ENCODE data around the gene ANKDD1B.
"Not testable (repeated sequence)": the region's sequence is repeated elsewhere in the genome, so short reads cannot be mapped to it uniquely, and the experiment has no call there.

ANKDD1B gene

DNA sequence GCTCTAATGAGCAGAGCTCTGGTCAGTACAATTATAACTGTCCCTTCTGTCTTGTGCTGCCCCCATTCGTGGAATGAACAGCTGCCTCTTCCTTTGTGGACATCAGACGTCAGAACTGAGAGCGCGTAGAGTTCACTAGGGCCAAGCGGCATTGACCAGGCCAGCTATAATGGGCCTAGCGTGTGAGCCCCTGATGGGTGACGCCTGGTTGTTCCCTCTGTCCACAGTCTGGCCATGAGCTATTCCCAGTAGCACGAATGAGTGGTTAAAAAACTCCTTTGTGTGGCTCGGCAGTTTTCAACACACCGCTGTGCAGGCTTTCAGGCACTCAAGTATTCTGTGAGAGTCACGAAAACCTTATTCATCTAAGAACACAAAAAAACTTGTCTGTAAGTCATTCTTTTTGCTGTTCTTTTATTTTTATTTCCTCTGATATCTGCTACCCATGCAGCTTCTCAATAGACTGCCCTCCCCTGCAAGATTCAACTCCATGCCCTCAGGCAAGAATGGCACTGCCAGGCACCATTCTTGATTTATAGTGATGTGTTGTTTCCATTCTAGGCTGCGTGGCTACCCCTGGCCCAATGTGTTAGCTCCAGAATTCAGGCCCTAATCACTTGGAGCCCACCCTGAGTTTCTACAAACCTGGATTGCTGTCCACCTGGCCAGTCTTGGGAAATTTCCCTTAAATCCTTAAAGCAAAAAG, 52.5 kb downstream of the ANKDD1B start:
- no peak for DNase-seq

DNA sequence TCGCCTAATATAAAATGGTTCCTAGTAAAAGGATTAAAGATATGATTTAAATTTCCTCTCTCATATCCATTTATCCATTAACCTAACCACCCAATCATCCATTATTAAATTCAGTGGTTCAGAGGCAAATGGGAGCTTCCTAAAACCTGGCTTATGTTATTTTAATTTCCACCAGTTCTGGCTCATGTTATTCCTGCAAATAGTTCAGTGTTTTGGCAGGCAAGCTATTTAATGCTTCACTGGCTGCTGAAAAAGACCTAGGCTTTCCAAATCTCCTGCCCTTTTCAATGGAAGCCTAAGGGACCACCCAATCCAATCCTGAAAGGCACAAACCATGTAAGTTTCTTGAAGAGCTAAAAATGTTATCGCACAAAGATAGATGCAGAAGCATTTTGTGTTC, 53.7 kb downstream of the ANKDD1B start:
- no peak for DNase-seq

DNA sequence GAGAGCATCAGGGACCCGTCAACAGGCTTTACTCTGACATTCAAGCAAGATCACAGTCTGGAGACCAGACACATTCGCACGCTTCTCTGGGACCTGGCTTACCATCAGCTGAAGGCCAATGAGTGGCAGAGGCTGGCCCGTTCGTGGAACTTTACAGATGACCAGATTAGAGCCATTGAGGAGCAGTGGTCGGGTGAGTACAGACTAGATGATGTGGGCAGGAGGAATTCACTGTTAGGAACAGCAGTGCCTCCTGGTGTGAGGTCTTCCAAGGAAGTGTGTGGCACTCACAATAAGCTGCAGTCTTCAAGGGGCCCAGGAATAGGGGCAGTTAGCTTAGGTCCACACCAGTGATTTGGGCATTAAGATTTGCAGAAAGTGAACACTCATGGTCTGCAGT, 55.5 kb downstream of the ANKDD1B start:
- no peak for DNase-seq

DNA sequence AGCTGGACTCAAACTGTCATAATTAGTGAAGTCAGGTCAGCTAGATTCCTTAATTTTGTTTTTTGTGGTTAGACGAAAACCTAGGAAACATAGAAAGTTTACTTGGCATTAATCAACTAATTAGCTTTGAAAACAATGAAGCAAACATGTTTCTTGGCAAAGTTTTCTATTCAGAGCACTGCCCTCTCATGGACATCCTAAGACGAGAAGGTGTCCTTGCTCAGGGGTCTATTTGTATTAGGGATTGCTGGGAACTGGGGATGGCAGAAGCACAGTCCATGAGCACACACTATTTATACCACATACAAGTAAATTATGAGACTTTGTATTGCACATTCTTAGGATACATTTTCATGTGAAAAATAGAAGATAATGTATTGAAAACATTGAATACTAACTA, 56.3 kb downstream of the ANKDD1B start:
- DNase-seq, result no peak

DNA sequence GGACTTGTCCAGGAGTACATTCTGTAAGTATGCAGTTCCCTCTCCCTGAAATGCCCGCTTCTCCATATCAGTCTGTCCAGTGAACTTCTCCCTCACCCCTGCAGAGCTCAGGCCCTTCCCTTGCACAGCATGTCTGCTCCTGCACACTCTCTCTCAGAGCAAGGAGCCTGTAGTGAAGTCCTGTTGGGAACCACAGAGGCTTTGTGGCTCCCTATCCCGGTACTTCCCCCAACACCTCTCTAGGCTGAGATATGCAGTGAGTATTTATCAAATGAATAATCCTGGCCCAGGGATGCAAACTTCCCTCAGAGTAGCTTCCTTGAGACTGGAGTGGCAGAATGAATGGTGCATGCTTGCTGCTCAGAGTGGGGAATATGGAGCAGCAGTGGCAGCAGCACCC, 57.2 kb downstream of the ANKDD1B start:
- DNase-seq, result no peak

DNA sequence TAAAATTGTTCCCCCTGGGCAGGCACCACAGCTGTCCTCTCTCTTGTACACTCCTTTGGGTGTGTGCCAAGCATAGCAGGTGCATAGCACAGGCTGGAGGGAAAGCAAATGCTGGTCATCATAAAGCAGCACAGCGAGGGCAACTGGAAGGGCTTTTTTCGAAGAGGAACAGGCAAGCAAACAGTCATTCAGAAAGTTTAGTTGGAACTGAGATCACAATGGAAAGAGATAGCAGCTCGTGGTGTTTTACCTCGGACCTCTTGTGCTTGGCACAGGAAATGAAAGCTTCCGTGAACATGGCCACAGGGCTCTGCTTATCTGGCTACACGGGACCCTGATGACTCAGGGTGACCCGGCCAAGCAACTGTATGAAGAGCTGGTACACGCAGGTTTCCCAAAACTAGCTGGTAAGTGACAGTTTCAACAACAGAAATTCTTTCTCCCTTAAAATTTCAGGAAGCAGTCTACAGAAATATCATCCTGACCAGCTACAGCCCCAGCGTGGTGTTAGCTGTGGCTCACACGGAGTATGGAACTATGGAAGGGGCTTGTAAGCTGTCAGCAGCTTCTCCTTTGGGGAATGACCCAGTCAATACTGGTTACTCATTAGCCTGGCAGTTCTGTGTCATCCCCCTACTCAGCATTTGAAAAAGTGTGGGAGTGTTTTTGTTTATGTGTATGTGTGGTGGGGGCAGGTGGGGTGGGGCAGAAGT, 57.9 kb downstream of the ANKDD1B start:
- DNase-seq, result peak; percentile 90

DNA sequence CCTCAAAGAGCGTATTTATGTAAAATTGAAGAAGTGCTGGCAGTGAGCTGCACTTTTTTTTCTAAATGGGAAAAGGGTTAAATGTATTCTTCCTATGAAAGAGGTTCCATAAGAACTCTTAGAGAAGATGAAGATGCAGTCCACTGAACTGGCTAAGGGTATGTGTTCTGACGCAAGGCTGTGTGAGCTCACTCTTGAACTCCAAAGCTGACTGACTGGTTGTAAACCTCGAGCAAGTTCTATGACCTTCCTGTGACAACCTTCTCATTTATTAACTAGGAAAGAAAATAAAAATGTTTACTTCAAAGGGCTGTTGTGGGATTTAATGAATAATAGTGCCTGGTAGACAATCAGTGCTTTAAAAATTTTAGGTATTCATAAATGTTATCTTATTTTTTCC, 59.3 kb downstream of the ANKDD1B start:
- DNase-seq, result peak; percentile 17

DNA sequence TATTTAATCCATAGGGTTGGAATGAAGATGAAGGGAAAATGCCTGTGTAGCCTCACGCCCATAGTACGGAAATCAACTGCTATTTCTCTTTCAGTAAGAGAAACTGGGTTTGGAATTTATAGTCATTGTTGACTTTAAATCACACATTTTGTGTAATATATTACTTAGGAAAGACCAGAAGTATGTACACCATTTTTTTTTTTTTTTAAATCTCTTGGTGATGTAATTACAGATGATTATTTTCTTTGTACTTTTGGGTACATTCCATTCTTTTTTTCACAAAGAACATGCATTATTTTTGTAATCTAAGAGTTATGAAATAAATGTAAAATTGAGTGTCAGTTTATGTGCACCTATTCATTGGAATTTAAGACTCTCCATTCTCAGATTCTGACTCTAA, 60.3 kb downstream of the ANKDD1B start:
- no peak for DNase-seq

DNA sequence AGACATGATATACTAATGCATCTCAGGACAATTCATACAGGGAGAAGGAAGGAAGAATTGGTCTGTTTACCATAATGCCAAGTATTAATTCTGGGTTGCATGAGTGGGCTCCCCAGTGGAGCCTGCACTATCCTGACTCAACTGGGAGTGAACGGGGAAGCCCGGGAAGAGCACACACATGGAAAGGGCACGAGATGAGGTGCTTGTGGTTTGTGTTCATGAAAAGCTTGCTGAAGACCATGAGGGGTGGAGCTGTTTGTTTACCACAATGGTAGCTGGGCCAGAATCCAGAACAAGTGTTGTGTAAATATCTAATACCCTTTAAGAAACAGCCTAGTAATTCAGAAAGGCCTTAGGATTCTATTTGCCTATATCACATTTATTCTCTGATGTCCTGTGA, 61.4 kb downstream of the ANKDD1B start:
- no peak for DNase-seq

DNA sequence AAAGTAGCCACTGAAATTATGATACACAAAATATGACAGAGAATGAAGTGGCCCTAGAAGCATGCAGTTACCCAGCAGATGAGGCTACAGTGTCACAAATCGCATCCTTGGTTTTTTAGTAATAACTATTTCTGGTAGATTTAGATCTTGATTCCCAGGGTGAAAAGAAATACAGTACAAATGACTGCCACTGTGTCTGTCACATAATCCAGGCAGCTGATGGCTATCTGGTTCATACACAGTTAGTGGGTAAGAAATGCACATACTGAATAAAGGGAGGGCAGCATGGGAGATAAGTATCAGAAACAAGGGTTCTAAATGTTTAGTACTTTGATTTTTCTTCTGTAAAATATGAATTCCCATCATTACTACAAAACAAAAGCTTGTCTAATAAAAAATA, 64.5 kb downstream of the ANKDD1B start:
- no peak for DNase-seq

DNA sequence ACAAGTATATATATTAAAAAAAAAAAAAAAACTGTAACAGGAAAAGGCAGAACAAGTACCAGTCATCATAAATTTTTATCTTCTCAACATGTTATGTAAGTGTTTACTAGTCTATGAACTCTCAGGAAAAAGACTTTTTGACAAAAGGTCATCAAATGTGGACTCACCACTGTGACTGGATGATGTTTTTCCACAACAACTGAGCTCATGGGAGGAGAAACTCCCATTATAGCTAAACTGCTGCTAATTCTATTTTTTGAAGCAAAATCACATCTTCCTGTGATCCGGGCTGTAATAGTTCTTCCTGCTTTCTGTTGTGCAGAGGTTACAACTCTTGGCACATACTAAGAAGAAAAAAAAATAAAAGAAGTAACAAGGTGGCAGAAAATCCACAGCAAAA, 66.4 kb downstream of the ANKDD1B start:
- DNase-seq, result no peak

DNA sequence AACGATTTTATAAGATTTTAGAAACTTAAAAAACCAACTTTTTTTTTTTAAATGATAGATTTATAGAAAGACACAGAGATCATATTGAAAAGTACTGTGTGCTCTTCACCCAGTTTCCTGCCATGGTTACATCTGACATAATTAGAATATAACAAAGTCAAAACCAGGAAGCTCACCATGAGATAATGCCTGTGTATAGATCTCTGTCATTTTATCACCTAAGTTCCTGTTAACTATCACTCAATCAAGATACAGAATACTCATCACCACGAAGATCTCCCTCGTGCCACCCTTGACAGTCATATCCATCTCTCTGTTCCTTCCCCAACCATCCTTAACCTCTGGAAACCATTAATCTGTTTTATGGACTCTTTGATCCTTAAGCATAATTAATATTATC, 66.9 kb downstream of the ANKDD1B start:
- peak; percentile 41 for DNase-seq

DNA sequence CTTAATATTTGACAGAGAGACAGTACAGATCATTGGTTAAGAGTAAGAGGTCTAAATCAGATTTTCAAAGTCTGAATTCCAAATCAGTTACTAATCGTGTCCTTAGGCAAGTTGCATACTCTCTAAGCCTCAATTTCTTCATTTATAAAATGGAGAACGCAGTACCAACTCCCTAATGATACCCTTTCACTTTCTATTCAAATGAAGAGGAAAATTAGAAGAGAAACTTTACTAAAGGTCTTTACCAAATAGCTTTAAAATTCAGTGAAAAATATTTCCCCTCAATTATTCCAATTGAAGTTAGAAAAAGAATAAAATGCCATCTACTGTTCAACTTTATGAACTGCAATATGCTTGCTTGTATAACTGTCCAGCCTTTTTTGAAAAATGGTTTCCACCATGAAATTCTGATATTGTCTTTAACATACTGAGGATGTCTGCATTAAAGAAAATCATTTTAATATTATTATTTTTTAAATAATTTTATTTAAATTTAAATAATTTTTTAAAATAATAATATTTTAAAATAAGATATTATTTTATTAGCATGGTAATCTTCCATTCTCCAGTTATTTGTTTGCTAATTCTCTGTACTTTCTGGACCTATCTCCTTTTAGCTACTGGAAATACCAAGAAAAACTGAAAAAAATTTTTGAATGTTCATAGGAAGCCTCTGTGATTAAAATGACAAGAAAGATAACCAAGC, 70.0 kb downstream of the ANKDD1B start:
- peak; percentile 35 for DNase-seq

DNA sequence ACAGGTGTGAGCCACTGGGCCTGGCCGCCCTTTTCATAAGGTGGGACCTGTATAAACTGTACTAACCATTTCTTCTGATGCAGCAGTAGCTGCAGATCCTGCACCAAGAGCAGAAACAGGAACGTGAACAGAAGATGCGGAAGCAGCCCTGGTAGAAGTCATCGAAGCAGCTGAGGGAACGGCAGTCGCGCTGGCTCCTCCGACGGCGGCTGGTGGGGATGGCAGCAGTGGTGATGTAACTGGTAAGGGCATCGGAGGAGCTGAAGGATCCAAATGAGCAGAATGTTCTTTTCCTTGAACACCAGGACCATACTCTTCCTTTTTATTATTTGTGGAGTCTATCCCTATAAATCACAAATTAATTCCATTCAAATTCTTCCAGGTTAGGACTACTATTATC, 73.9 kb downstream of the ANKDD1B start:
- no peak for DNase-seq

DNA sequence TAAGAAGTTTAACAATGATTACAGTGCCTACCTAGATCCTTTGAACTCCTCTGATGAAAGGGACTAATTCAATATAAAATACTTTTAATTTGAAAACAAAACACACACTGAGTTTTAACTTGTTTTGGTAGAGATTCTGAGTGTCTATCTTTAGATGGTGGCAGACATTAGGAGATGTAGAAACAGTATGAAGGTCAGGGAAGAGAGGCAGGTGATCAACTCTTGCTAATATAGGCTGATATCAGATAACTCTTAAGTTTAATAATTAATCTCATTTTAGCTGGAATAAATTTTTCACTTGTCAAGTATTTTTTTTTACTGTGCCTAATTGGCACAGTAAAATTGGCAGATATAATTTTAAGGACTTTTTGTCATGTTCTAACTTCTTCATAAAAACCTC, 75.2 kb downstream of the ANKDD1B start:
- no peak for DNase-seq

DNA sequence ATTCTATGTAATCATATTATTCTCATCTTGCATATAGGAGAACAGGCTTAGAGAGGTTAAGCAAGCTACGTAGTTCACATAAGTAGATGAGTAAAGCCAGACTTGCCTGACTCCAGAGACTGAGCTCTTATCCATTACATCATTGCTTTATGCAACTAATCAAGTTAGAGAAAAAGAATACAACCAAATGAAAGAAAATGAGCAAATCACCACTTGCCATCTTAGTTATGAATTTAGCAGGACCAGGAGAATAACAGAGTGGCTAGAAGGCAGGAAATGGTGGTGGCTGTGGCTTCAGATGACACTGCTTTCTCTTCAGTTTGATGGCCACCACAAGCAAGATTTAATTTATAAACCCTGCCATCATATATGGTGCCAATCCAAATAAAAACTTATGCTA, 79.4 kb downstream of the ANKDD1B start:
- peak; percentile 24 for DNase-seq

DNA sequence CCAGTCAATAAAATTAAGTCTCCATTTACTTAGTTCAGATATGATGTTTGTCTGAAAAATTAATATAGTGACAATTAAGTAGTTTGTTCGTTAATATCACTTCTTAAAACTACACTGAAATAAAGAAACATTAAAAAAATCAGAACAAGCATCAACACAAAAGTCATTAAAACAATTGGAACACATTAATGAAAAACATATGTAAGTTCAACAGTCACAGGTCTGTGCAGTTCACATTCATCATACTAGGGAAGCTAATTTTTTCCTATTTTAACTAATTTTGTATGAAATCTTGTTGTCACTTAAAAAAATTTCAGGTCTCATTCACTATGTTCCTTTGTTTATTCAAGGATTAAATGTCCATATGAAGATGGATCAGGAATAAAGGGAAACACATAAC, 83.5 kb downstream of the ANKDD1B start:
- no peak for DNase-seq

DNA sequence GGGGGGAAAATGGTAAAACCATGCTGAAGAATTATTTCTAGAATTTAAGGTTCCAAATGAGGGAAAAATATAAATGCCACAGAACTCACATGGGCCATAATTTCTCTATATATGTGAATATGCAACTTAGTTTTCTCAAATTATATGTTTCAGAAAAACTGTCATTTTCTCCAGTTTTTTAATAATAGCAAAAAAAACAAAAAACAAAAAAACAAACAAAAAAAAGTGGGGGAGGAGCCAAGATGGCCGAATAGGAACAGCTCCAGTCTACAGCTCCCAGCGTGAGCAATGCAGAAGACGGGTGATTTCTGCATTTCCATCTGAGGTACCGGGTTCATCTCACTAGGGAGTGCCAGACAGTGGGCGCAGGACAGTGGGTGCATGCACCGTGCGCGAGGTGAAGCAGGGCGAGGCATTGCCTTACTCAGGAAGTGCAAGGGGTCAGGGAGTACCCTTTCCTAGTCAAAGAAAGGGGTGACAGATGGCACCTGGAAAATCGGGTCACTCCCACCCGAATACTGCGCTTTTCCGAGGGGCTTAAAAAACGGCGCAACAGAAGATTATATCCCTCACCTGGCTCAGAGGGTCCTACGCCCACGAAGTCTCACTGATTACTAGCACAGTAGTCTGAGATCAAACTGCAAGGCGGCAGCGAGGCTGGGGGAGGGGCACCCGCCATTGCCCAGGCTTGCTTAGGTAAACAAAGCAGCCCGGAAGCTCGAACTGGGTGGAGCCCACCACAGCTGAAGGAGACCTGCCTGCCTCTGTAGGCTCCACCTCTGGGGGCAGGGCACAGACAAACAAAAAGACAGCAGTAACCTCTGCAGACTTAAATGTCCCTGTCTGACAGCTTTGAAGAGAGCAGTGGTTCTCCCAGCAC, 84.5 kb downstream of the ANKDD1B start:
- DNase-seq, result not testable (repeated sequence)

DNA sequence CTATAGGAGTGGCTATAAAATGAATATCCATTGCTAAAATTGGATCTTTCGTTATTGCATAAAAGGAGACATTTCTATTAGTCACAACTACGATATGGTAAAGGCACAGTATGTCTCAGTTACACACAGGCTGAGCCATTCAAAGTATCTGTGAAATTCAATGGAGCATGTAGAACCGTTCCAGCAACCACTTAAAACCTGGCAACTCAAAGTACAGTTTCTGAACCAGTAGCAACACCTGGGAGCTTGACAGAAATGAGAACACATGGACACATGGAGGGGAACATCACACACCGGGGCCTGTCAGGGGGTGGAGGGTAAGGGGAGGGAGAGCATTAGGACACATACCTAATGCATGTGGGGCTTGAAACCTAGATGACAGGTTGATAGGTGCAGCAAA, 90.6 kb downstream of the ANKDD1B start:
- DNase-seq, result no peak

DNA sequence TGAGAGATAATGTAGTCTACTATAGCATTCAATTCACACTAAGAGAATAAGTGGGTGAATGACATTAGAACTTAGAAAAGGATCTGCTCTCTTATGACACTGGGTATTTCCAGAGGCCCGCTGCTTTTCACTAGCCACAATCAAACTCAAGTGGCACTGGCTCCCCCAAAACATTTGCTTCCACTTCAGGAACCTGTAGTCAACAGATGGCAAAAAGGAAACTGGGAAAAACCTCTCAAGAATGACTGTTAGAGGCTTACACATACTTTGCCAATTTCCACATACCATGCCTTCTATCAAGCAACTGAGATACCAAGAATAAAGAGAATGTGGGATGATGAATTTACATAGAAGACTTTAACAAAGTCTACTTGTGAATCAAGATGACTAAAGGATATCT, 94.8 kb downstream of the ANKDD1B start:
- DNase-seq, result no peak

DNA sequence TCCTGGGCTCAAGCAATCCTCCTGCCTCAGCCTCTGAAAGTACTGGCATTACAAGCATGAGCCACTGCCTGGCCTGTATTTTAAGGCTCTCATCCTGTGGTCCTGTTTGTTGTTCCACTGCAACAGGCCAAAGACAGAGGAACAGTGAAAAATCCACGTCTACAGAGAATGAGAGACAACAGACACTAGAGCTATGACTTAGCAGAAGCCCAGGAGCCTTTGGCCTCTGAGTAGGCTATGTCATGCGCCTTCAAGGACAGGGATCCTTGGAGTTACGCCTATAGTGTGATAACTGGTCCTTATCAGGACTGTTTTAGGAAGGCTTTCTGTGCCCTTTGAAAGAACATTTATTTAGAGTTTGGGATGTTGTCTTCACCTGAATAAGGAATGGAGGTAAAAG, 95.5 kb downstream of the ANKDD1B start:
- no peak for DNase-seq

DNA sequence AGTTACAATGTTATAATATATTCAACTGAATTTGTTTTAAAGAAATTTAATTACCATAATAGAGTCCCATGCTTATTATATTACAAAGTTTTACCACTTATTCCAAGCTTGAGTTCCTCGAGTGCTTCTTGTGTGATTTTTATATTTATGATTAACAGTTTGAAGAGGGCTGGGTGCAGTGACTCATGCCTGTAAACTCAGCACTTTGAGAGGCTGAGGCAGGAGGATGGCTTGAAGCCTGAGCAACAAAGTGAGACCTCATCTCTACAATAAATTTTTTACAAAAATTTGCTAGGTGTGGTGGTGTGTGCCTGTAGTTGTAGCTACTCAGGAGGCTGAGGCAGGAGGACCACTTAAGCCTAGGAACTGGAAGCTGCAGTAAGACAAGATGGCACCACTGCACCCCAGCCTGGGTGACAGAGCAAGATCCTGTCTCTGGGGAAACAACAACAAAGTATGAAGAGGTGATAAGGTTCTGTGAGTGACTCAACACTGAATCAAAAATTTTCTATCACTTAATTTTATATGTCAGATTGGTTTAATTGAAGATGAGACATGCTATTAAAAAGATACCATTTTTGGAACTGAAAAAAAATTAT, 96.8 kb downstream of the ANKDD1B start:
- no peak for DNase-seq

DNA sequence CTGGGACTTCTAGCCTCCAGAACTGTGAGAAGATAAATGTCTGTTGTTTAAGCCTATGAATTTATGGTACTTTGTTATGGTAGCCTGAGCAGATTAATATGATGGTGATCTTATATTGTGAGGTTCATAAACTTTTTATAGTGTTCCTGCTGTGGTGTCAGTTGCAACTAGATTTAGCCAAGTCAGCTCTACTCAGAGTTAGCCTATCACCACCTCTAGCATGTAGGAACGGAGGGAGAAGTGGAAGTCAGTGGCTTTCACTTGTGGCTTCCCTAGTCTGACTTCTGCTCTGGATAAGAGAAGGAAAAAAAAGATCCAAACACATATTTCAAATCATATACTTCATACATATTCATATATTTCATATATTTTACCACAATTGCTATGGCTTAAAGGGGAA, 99.4 kb downstream of the ANKDD1B start:
- DNase-seq, result no peak
